Thoracic aorta (tissue), 2 donors: ENCODE results near the gene SNX30. TPM values are rescaled to one million over a fixed set of nuclear protein-coding genes. Genes with fewer than 3 reads are reported as not detected.
A peak's percentile ranks its signal among the peaks of the same experiment; 100 is the strongest.

Experiments
- ATAC-seq: fragments of 150-250 bp; one replicate; pipeline ENCODE4 v1.8.0; 2017; ENCODE audit warnings: low read depth; ENCODE audit not compliant: insufficient number of reproducible peaks, low FRiP score
- DNase-seq: peaks from one replicate; pipeline ENCODE4 v3.0.0-alpha.2; 2020; ENCODE audit warnings: low spot score
- H3K27ac ChIP-seq, 2 donors: fragments of 200-600 bp; sonication (generic); 1 replicate in 1 of 2; 2 replicates in 1 of 2; pipeline ENCODE4 v1.5.1; 2016; ENCODE audit warnings: mild to moderate bottlenecking in 2 of 2, moderate library complexity in 2 of 2
- H3K27me3 ChIP-seq: fragments of 200-600 bp; sonication (generic); replicated peaks from 2 replicates; pipeline ENCODE4 v1.6.0; 2016; ENCODE audit warnings: mild to moderate bottlenecking; ENCODE audit not compliant: insufficient read depth
- H3K36me3 ChIP-seq: fragments of 200-600 bp; sonication (generic); one replicate; pipeline ENCODE4 v1.5.1; 2016
- H3K4me1 ChIP-seq, 2 donors: fragments of 200-600 bp; sonication (generic); 1 replicate in 1 of 2; 2 replicates in 1 of 2; pipeline versions ENCODE4 v1.5.1 to v1.6.0; 2016; ENCODE audit warnings: low read depth in 2 of 2, mild to moderate bottlenecking in 1 of 2; ENCODE audit not compliant: control insufficient read depth in 1 of 2
- H3K4me3 ChIP-seq: fragments of 200-600 bp; sonication (generic); 2 replicates; pipeline ENCODE4 v1.5.1; 2016; ENCODE audit warnings: mild to moderate bottlenecking
- H3K9me3 ChIP-seq: fragments of 200-600 bp; sonication (generic); 2 replicates; pipeline ENCODE4 v1.5.1; 2016
- total RNA-seq, 2 donors: library from RNA; depleted of rRNA; stranded (reverse); fragments of >200 nt; gene quantifications; one replicate each; pipeline versions ENCODE4 v1.1.0 to v1.2.3, GENCODE V29; 2016
- TF ChIP-seq, protein P1 (sequence below): fragments of 200-600 bp; sonication (generic); IDR thresholded peaks from one replicate; pipeline ENCODE4 v1.5.1; 2019; ENCODE audit warnings: antibody characterized with exemption

Gene SNX30, protein sequence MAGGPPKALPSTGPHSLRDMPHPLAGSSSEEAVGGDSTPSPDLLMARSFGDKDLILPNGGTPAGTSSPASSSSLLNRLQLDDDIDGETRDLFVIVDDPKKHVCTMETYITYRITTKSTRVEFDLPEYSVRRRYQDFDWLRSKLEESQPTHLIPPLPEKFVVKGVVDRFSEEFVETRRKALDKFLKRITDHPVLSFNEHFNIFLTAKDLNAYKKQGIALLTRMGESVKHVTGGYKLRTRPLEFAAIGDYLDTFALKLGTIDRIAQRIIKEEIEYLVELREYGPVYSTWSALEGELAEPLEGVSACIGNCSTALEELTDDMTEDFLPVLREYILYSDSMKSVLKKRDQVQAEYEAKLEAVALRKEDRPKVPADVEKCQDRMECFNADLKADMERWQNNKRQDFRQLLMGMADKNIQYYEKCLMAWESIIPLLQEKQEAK
- total RNA-seq: 10 to 100 TPM; 11.2 to 36.3 TPM

- H3K4me1 ChIP-seq: peaks cover 20 to 47% of the 10 kb centered on the region in 2 donors
- TF ChIP-seq, protein P1, sequence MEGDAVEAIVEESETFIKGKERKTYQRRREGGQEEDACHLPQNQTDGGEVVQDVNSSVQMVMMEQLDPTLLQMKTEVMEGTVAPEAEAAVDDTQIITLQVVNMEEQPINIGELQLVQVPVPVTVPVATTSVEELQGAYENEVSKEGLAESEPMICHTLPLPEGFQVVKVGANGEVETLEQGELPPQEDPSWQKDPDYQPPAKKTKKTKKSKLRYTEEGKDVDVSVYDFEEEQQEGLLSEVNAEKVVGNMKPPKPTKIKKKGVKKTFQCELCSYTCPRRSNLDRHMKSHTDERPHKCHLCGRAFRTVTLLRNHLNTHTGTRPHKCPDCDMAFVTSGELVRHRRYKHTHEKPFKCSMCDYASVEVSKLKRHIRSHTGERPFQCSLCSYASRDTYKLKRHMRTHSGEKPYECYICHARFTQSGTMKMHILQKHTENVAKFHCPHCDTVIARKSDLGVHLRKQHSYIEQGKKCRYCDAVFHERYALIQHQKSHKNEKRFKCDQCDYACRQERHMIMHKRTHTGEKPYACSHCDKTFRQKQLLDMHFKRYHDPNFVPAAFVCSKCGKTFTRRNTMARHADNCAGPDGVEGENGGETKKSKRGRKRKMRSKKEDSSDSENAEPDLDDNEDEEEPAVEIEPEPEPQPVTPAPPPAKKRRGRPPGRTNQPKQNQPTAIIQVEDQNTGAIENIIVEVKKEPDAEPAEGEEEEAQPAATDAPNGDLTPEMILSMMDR: no peak
- H3K4me3 ChIP-seq: peak within 1 kb of the TSS; percentile 89
- no peaks in the 10 kb centered on the region for H3K36me3 ChIP-seq
- H3K9me3 ChIP-seq: no peaks in the 10 kb centered on the region
- ATAC-seq: peak; percentile 83
- DNase-seq: peak; percentile 48
- peak within 1 kb of the TSS; percentile 89 to 91 for H3K27ac ChIP-seq
- H3K27me3 ChIP-seq: no peaks in the 10 kb centered on the region
Measured at GRCh38 chr9:112750016-112750763, at the start of gene SNX30. Gene SNX30, plus strand, starts transcription at chr9:112750760. Its CDS starts 242 bp downstream, at chr9:112751002.

DNA sequence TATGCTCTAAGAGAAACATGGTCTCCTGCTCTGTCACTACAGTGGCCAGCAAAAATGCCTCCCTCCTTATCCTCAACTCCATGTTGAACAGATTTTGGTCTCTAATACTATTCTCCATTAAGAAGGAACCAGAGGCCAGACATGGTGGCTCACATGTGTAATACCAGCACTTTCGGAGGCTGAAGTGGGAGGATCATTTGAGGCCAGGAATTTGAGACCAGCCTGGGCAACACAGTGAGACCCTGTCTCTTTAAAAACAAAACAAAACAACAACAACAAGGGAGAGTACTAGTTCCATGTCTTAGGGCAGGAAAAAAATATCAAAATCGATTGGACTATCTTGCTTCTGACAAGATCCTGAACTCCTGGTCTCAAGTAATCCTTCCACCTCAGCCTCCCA, 47.3 kb upstream of the SNX30 start:
- ATAC-seq: no peak
- no peaks in the 10 kb centered on the region for H3K4me1 ChIP-seq

DNA sequence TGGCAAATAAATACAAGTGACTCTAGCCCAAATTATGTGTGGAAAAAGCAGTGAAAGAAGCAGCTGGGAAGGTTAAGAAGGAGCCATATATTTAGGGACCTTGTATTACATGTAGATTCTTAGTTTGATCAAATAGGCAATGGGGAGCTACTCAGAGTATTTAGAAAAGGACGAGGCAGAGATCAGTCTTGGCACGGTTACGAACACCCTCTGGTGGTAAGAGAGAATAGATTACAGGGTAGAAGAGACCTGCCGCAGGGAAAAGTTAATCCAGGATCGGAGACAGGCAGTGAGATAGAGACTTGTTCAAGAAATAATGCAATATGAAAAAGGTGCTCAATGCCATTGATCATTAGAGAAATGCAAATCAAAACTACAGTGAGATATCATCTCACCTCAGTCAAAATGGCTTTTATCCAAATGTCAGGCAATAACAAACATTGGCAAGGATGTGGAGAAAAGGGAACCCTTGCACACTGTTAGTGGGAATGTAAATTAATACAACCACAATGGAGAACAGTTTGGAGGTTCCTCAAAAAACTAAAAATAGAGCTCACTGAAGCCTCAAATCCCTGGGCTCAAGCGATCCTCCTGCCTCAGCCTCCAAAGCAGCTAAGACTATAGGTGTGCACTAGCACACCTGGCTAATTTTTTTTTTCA, 44.7 kb upstream of the SNX30 start:
- H3K27me3 ChIP-seq: no peaks in the 10 kb centered on the region
- H3K4me3 ChIP-seq: no peak overlapping the region
- no peak overlapping the region for H3K27ac ChIP-seq
- ATAC-seq: no peak
- DNase-seq: no peak
- no peaks in the 10 kb centered on the region for H3K4me1 ChIP-seq
- TF ChIP-seq, protein P1: no peak
- H3K9me3 ChIP-seq: no peaks in the 10 kb centered on the region
- H3K36me3 ChIP-seq: peaks cover 4% of the 10 kb centered on the region

More for the DNA sequence above, 47.3 kb upstream of the SNX30 start:
- H3K27me3 ChIP-seq: no peaks in the 10 kb centered on the region
- no peak overlapping the region for H3K4me3 ChIP-seq
- no peak for DNase-seq
- no peaks in the 10 kb centered on the region for H3K36me3 ChIP-seq
- no peaks in the 10 kb centered on the region for H3K9me3 ChIP-seq
- TF ChIP-seq, protein P1: no peak
- H3K27ac ChIP-seq: no peak overlapping the region

DNA sequence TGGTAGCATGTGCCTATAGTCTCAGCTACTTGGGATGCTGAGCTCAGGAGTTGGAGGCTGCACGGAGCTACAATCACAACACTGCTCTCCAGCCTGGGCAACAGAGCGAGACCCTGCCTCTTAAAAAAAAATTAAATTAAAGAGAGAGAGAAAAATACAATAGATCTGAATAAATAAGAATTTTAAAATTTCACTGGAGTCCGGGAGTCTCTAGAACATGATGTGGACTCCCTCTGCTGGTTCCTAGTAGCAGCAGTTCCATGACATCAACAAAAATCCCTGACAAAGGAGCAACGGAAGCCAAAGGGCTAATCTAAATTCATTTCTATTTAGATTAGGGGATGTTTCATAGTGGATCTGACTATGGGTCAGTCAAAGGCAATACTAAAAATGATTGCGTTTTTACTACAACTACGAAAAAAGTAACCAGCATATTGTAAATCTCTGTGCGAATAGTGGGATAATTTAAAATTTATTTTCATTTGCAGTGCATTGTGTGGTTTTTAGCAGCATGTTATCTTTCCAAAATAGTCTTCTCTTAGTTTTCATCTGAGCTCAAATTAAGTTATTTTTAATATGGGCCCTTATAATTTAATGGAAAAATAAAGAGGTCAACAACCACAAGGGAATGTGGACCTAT, 39.4 kb upstream of the SNX30 start:
- TF ChIP-seq, protein P1: peak; percentile 23
- DNase-seq (no peak), ATAC-seq (no peak)
- H3K4me1 ChIP-seq: no peaks in the 10 kb centered on the region
- H3K27me3 ChIP-seq: no peaks in the 10 kb centered on the region
- H3K4me3 ChIP-seq: no peak overlapping the region
- peaks cover 4% of the 10 kb centered on the region for H3K36me3 ChIP-seq
- H3K27ac ChIP-seq: no peak overlapping the region
- H3K9me3 ChIP-seq: no peaks in the 10 kb centered on the region
